ENCODE results near the gene PLCB2. TPM values are rescaled to one million over a fixed set of nuclear protein-coding genes. Genes with fewer than 3 reads are reported as not detected.

The PLCB2 gene
- total RNA-seq, 2 experiments from 2014 or later, result 40.8 to 43.6 TPM

DNA sequence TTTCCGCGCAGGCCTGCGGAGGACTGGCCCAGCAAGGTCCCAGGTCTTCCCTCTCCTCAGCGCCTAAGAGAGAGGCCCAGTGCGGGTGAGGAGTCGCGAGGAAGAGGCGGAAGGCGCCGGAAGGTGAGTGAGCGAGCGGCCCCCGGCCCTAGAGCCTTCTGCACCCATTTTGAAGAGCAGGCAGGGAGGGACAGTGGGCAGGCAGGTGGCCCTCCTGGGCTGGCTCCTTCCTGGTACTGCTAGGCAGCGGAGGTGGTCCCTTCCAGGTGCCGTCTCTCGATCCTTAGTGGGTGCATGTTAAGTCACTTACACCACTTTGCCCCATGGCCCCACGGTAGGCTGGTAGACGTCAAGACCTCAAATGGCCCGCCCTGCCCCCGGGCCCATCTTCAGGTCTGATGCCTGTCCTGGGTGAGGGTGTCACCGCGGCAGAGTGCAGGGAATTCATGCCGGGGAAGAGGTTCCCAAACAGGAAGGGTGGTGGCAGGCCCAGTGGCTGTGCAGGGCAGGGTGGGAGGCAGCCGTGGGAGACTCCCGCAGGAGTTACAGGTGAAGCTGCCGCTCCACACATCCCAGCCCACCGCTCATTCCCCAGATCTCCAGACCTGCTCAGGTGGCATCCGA lies 54.5 kb downstream of the PLCB2 start:
- H3K36me3 Mint-ChIP-seq, result no peaks in the 10 kb centered on the region
- no peak for DNase-seq
- no peak overlapping the region for H3K27ac Mint-ChIP-seq
- peak overlapping the region; percentile 69 for H3K4me3 Mint-ChIP-seq
- peaks cover 3% of the 10 kb centered on the region for H3K4me1 Mint-ChIP-seq
- H3K9me3 Mint-ChIP-seq, result no peaks in the 10 kb centered on the region
- H3K27me3 Mint-ChIP-seq, result peaks cover 41% of the 10 kb centered on the region

- peak; percentile 21 for DNase-seq
- H3K27me3 Mint-ChIP-seq, result peaks cover 41% of the 10 kb centered on the region
- H3K9me3 Mint-ChIP-seq, result no peaks in the 10 kb centered on the region
- peak overlapping the region; percentile 69 for H3K4me3 Mint-ChIP-seq
- no peak overlapping the region for H3K27ac Mint-ChIP-seq
- peaks cover 3% of the 10 kb centered on the region for H3K4me1 Mint-ChIP-seq
- H3K36me3 Mint-ChIP-seq, result no peaks in the 10 kb centered on the region
Measured at GRCh38 chr15:40252438-40253166, 55.1 kb downstream of the PLCB2 start.

GRCh38 chr15:40252141-40252437 lies 55.6 kb downstream of the PLCB2 start:
- no peaks in the 10 kb centered on the region for H3K9me3 Mint-ChIP-seq
- no peak overlapping the region for H3K4me3 Mint-ChIP-seq
- H3K36me3 Mint-ChIP-seq, result no peaks in the 10 kb centered on the region
- DNase-seq, result no peak
- H3K27me3 Mint-ChIP-seq, result peaks cover 41% of the 10 kb centered on the region
- peaks cover 3% of the 10 kb centered on the region for H3K4me1 Mint-ChIP-seq
- no peak overlapping the region for H3K27ac Mint-ChIP-seq

DNA sequence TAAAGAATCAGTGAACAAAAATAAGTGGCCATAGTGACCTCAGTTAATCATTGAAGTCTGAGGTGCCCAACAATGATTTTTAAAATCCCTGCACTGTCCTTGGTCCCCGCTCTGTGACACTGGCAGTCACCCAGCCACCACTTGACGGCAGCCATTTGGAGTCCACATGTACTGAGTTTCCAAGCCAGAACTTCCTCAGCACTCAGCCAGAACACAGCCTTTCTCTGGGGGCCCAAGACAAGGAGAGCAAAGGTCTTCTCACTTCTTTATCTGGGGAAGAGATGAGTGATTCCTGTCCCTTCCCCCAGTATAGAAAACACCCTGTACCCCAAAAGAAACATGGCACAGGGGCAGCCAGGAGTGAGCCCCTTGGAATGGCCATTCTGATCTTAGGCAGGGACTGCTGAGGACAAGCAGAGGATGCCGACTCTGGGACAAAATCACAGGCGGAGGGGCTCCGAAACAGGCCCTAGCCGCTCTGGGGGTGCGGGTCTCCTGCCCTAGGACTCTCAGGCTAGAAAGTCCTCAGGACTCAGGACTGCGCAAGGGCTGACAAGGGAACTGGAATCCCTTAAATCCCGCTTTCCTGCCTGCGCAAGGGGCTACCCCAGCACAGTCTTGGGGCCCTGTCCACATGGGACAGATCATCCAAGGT lies 56.1 kb downstream of the PLCB2 start:
- Mint-ChIP-seq H3K36me3 (no peaks in the 10 kb centered on the region), H3K9me3 (no peaks in the 10 kb centered on the region), H3K27me3 (peaks cover 41% of the 10 kb centered on the region), H3K27ac (no peak overlapping the region), H3K4me1 (peaks cover 3% of the 10 kb centered on the region), H3K4me3 (no peak overlapping the region)
- DNase-seq, result no peak

GRCh38 chr15:40250771-40251483 lies 56.8 kb downstream of the PLCB2 start:
- Mint-ChIP-seq H3K9me3 (no peaks in the 10 kb centered on the region), H3K36me3 (no peaks in the 10 kb centered on the region), H3K27me3 (peaks cover 41% of the 10 kb centered on the region), H3K4me3 (no peak overlapping the region), H3K27ac (no peak overlapping the region), H3K4me1 (peaks cover 3% of the 10 kb centered on the region)
- no peak for DNase-seq

DNA sequence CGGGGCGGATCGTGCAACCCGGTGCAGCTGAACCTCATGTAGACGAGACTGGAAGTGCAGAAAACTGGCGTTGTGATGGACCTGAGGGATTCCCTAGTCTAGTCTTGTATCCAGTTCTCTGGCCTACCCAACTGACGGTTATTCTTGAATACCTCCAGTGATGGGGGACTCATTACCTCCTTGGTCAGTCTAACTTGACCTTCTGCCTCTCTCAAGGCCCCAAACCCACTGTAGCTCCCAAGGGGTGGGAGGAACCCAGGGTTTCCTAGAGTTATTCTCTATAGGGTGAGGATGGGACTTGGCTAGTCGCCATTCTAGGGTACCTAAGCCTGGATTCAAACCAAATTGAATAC lies 57.5 kb downstream of the PLCB2 start:
- Mint-ChIP-seq H3K27me3 (peaks cover 39% of the 10 kb centered on the region), H3K27ac (no peak overlapping the region), H3K9me3 (no peaks in the 10 kb centered on the region), H3K36me3 (no peaks in the 10 kb centered on the region), H3K4me3 (no peak overlapping the region), H3K4me1 (peaks cover 3% of the 10 kb centered on the region)
- DNase-seq, result no peak

GRCh38 chr15:40249477-40250303 lies 58.0 kb downstream of the PLCB2 start:
- peaks cover 3% of the 10 kb centered on the region for H3K4me1 Mint-ChIP-seq
- peaks cover 37% of the 10 kb centered on the region for H3K27me3 Mint-ChIP-seq
- no peaks in the 10 kb centered on the region for H3K36me3 Mint-ChIP-seq
- H3K9me3 Mint-ChIP-seq, result no peaks in the 10 kb centered on the region
- no peak for DNase-seq
- H3K4me3 Mint-ChIP-seq, result no peak overlapping the region
- no peak overlapping the region for H3K27ac Mint-ChIP-seq

- H3K4me3 Mint-ChIP-seq, result no peak overlapping the region
- no peak overlapping the region for H3K27ac Mint-ChIP-seq
- DNase-seq, result no peak
- no peaks in the 10 kb centered on the region for H3K9me3 Mint-ChIP-seq
- peaks cover 22% of the 10 kb centered on the region for H3K27me3 Mint-ChIP-seq
- peaks cover 3% of the 10 kb centered on the region for H3K4me1 Mint-ChIP-seq
- H3K36me3 Mint-ChIP-seq, result no peaks in the 10 kb centered on the region
Measured at GRCh38 chr15:40248006-40248783, 59.5 kb downstream of the PLCB2 start.

GRCh38 chr15:40247406-40247971 lies 60.2 kb downstream of the PLCB2 start:
- Mint-ChIP-seq H3K27ac (no peak overlapping the region), H3K36me3 (no peaks in the 10 kb centered on the region), H3K27me3 (peaks cover 18% of the 10 kb centered on the region), H3K4me1 (no peaks in the 10 kb centered on the region), H3K9me3 (no peaks in the 10 kb centered on the region), H3K4me3 (no peak overlapping the region)
- DNase-seq, result no peak

- no peaks in the 10 kb centered on the region for H3K9me3 Mint-ChIP-seq
- H3K36me3 Mint-ChIP-seq, result no peaks in the 10 kb centered on the region
- no peak overlapping the region for H3K4me3 Mint-ChIP-seq
- no peak overlapping the region for H3K27ac Mint-ChIP-seq
- H3K27me3 Mint-ChIP-seq, result peaks cover 11% of the 10 kb centered on the region
- no peaks in the 10 kb centered on the region for H3K4me1 Mint-ChIP-seq
- no peak for DNase-seq
Measured at GRCh38 chr15:40246496-40247280, 61.0 kb downstream of the PLCB2 start.

DNA sequence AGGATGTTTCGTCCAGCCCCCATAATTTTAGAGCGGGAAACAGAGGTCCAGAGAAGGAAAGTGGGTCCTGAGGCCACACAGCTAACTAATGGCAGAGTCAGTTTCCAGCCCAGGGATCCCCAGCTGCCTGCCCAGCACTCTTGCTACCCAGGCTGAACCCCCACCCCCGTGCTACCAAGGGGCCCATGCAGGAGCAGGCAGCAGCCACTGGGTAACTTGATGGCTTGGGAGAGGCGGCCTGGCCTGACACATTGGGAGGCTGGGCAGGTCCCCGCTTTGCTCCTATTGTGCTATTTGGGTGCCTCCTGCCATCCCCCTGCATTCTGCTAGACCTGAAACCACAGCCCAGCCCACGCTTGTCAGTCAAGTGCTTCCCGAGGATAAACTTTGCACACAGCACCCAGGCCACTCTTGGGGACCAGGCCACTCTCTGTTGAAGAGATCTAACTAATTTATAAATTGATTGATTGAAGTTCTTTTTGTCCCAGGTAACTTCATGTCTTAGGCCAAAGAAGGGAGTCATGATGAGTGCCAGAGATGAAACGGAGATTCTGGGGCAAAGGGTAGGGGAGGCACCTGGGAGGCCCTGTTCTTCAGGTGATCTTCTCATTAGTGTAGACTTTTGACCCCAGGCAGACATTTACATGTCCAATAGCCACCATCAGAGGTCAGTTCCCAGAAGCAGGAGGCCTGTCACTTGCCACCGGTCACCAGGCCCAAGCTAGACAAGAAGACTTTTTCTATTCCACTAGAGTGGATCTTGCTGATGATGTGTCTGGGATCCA lies 61.9 kb downstream of the PLCB2 start:
- Mint-ChIP-seq H3K4me1 (no peaks in the 10 kb centered on the region), H3K4me3 (no peak overlapping the region), H3K27ac (no peak overlapping the region), H3K36me3 (no peaks in the 10 kb centered on the region), H3K9me3 (no peaks in the 10 kb centered on the region), H3K27me3 (peaks cover 3% of the 10 kb centered on the region)
- DNase-seq, result no peak

GRCh38 chr15:40244961-40245523 lies 62.7 kb downstream of the PLCB2 start:
- no peaks in the 10 kb centered on the region for H3K4me1 Mint-ChIP-seq
- no peak overlapping the region for H3K27ac Mint-ChIP-seq
- no peaks in the 10 kb centered on the region for H3K9me3 Mint-ChIP-seq
- no peaks in the 10 kb centered on the region for H3K36me3 Mint-ChIP-seq
- DNase-seq, result no peak
- H3K27me3 Mint-ChIP-seq, result peaks cover 3% of the 10 kb centered on the region
- no peak overlapping the region for H3K4me3 Mint-ChIP-seq
